T47D (cell line): Measurements from ENCODE around the gene SELENON.

Experiments
- DNase-seq, 2 experiments: peaks; one replicate each; pipeline versions ENCODE4 v3.0.0 to v3.0.0-alpha.2; 2011 to 2012; ENCODE audit warnings: low read depth in 1 of 2, low spot score in 1 of 2
- JUND ChIP-seq: IDR thresholded peaks from 2 replicates; pipeline ENCODE4 v1.6.1; 2012; ENCODE audit warnings: low read depth
- in situ Hi-C: cut with HindIII; loops from 2 replicates; pipeline ENCODE4 v1.10.0; 2016; ENCODE audit warnings: low sequenced_read_pairs, low pct_unique_long_range_greater_than_20kb

SELENON gene

DNA sequence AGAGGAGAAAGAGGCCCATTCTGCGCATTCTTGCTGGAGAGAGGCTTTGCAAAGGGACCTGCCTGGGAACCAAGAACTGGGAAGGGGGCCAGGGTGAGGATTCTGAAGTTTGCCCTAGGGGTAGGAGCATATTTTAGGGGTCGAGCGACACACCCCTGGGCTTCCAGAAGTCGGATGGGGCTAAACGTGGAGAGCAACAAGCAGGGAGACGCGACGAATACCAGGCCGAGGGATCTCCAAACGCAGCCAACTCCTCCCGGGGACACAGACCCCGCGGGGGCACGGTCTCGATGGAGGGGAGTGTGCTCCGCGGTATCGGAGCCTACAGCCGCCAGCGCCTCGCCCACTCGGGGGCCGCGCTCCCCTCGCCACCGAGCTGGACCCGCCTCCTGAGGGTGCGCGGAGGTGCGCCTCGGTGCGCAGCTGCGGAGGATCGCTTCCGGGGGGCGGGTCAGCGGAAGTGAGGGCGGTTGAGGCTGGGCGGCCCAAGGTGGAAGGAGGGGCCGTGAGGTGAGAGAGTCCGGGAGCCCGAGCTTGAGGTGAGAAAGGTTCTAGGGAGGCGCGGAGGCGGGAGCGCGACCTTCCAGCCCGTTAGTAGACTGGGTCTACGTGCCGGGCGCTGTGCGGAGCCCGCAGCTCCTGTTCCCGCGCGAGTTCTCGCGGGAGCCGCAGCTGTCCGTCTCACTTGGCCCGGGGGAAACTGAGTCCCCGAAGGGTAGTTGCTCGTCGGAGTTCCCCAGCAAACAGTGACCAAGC, 19.7 kb downstream of the SELENON start, which contains the start of gene MTFR1L:
Gene MTFR1L (plus strand): TSS at position 464 of the 756 bp plus-strand sequence. CDS start 3,151 bp downstream, outside the sequence.
- in situ Hi-C loops, result no loop called here
- no peak for TF ChIP-seq JUND
- peak; percentile 89 to 90 for DNase-seq

DNA sequence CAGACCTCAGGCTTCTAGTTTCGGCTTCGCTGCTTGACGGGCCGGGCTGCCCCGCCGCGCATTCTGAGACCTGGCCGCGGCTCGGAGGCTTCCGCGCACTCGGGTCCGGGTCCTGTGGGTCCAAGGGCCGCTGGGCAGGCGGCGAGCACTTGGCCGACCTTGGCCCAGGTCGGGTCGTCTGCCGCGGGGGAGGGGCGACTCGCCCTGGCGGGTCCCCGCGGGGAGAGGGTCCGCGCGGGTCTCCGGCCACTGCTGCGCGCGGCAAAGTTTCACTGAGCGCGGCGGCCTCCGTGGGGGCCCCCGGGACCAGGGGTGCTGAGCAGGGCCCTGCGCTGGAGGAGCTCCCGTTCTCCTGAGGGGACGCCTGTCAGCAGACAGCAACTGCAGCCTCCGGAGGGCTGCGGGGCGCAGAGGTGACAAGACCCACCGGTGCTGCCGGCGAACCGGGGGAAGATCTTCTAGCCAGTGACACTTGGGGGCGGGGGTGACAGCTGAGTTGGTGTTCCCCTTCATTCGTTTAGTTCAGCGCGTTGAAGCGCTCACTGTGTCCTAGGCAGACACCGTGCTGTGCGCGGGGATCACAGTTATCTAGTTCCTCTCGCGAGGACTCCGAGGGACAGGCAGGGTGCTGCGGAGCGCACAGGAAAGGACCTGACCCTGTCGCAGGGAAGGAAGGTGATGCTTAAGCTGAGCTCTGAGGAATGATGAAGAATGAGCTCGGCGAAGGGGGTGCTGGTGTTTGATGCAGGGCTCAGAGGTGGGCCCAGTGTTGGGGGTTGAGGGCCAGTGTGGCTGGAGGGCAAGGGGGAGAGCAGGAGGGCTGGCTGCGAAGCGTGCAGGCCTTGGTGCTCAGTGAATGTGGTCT, 20.5 kb downstream of the SELENON start:
- peak; percentile 73 for DNase-seq
- in situ Hi-C loops, result no loop called here
- TF ChIP-seq JUND, result no peak

DNA sequence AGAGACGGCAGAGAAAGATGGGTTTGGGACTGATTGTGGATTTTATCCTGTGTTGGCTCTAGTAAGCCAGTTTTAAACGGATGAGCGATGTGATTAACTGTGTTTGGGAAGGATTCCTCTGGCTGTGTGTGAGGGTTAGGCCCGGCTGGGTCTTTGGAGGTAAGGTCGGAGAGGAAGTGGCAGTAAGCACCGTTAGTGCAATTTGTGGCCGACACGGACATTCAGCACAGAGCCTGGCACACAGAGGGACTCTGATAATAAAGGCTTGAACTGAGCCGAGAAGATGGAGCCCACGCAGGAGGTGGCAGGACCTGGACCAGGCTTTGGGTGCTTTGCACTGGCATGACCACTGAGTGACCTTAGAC, 21.1 kb downstream of the SELENON start:
- in situ Hi-C loops, result no loop called here
- no peak for TF ChIP-seq JUND
- no peak for DNase-seq

DNA sequence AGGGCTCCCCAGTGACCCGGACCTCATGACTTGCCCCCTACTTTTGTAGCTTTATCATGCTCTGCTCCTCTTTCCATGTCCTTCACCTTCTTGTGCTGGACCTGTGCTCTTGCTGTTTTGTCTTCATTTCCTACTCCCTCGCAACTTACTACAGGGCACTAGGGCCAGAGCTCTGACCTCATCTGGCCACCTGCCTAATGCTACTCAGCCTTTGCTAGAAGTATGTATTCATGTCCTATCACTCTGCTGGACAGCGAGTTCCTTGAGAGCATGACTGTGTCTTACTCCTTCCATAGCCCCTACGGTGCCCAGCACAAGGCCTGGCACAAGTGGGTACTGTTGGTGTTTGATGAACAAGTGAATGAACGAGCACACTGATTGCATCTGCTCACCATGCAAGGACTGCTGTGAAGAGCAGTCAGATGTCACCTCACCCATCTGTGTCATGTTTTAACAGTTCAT, 21.7 kb downstream of the SELENON start:
- TF ChIP-seq JUND, result no peak
- in situ Hi-C loops, result no loop called here
- DNase-seq, result no peak

DNA sequence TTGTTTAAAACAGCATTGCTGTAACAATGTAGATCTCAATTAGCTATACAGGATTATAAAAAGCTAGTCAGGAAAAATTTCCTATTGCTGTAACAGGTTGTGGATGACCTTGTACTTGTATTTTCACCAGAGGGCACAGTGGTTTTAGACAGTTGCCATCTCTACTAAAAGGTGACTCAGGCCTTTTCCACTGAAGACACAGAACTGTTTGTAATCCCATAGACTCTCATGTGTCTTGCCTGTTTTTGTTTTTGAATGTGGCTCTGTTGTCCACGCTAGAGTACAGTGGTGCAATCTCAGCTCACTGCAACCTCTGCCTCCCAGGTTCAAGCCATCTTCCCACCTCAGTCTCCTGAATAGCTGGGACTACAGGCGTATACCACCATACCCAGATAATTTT, 25.6 kb downstream of the SELENON start:
- no peak for TF ChIP-seq JUND
- no peak for DNase-seq
- in situ Hi-C loops, result no loop called here

DNA sequence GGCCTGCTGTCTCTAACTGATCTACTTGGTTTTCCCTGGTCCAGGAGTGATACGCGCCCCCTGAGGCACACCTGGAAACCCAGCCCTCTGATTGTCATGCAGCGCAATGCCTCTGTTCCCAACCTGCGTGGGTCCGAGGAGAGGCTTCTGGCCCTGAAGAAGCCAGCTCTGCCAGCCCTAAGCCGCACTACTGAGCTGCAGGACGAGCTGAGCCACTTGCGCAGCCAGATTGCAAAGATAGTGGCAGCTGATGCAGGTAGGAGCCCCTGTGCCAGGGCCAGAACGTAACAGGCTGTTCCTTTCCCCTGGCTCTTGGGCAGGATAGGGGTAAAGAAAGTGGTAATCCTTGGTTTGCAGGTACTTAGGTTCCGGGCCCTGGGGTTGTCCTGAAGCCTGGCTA, 26.6 kb downstream of the SELENON start:
- DNase-seq, result no peak
- no peak for TF ChIP-seq JUND
- in situ Hi-C loops, result no loop called here

DNA sequence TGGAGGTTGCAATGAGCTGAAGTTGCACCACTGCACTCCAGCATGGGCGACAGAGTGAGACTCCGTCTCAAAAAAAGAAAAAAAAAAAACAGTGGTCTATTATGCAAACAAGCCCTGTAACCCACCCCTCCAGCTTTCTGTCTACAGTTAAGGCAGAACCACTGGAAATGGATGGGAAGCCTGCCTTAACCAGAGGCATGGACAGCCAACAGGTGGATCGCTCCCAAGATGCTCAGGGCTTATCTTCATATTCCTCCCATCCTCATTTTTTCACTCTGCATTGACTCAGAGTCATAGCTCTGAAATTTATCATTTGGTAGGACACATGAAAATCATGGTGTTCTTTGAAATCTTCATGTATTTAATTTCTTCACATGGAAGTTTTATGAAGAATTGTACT, 28.5 kb downstream of the SELENON start:
- TF ChIP-seq JUND, result no peak
- in situ Hi-C loops, result no loop called here
- no peak for DNase-seq

DNA sequence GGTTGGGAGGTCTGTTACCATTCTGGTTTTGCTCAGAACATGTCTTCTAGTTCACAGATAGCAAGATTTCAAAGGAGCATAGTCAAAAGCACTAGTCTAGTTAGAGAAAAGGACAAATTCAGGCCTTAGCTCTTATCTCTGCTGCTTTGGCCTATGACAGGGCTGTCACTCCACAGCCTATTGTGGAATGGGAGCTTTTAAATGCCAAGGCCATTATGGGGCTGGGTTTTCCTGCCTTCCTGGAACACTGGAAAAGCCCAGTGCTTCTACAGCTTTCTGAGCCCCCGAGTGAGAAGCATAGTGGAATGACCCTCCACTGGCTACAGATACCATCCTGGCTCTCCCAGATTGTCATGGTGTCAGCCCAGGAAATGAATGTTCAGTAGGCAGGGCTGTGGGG, 29.1 kb downstream of the SELENON start:
- in situ Hi-C loops, result no loop called here
- no peak for DNase-seq
- no peak for TF ChIP-seq JUND

DNA sequence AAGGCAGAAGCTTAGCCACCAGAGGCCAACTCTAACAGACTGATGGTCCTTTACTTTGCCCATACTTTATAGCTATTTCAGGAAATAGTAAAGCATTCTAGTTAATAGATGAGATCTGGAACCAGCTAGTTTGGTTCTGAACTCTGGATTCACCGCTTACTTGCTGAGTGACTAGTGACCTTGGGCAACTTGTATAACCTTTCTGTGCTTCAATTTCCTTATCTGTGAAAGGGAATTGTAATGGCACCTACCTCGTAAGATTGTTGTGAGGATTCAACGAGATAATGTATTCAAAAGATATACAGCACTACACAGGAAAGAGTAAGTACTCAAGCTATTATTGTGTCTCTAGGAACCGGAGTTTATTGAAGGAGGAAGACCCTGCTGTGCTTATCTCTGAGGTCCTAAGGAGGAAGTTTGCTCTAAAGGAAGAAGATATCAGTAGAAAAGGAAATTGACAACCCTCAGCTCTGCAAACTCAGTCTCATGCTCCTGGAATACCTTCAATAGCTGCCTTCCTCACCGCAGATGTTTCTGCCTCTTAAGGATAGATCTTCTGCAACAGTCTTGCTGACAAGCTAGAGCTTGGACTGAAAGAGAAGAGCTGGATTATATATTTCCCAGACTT, 31.7 kb downstream of the SELENON start:
- DNase-seq, result no peak
- no peak for TF ChIP-seq JUND
- in situ Hi-C loops, result no loop called here

DNA sequence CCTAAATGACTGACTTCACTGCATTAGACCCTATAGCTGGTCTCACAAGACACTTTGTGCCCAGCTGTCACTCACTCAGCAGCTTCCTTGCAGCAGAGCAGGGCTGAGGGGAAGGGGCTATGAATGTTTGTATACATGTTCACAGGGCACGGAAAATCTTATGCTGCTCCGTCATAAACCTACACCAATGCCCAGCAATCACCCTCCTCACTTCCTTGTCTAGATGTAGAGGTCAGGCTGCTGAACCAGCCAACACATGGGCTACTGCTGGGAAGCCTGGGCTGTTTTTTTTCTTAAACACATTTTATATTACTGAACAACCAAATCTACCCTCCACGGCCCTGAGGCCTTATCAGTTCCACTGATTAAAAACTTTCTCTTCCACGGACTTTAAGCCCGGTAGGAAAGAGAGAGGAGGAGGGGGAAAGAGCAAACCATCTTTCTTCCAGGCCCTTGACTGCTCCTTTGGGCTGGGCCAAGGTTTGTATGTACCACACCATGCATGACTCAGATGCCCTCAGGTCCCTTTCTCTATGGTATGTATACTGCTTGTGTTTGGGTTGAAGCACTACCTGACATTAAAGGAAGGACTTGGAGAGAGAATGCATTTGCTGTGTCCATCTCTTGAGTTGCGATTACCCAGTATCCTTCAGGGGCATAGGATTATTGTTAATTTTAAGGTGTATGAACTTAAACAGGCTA, 32.5 kb downstream of the SELENON start:
- TF ChIP-seq JUND, result no peak
- no peak for DNase-seq

DNA sequence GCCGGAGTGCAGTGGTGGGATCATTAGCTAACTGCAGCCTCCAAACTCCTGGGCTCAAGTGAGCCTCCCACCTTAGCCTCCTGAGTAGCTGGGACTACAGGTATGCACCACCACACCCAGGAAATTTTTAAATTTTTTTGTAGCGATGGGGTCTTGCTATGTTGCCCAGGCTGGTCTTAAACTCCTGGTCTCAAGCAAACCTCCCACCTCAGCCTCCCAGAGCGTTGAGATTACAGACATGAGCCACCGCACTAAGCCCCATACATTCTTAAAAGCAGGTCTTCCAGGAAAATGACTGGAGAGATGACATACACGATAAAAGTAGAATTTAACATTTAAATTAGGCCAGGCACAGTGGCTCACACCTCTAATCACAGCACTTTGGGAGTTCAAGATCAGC, 33.2 kb downstream of the SELENON start:
- in situ Hi-C loops, result no loop called here
- TF ChIP-seq JUND, result no peak
- DNase-seq, result no peak

More for the DNA sequence above, 32.5 kb downstream of the SELENON start:
- in situ Hi-C loops, result no loop called here

DNA sequence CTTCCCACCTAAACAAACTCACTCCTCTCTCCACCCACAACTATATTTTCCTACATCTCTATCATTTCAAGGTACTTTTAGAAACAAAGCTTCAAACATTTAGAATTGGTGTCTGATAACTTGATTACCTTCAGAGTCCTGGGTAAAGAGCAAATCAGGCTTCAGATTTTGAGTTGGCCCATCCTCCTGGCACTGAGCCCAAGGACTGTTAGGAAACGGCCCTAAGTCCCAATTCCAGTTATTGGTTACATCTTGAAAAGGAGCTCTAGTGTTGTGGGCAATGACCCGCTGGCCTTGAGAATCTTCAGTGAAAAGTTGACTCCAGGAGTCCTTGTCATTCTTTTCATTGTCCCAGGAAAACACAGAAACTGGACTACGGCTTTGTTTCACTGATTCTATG, 34.9 kb downstream of the SELENON start:
- TF ChIP-seq JUND, result no peak
- DNase-seq, result no peak
- in situ Hi-C loops, result no loop called here

DNA sequence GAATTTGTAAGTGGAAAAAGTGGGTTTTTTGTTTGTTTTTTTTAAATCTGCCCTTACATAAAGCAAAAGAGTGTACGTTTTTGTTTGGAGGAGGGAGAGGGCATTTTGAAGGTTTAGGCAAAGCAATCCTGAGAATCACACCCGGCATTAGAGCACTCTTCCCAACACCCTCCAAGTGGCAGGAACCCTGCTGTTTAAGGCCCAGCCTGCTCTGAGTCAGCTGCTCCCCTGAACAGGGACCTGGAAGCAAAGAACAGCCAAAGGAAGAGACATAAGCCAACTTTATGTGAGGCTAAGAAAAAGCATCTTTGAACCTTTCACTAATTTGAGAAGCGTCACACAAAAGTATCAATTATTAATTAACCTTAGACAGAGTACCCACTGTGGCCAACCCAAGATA, 36.7 kb downstream of the SELENON start:
- TF ChIP-seq JUND, result no peak
- DNase-seq, result no peak
- in situ Hi-C loops, result no loop called here
